Sigmoid colon (tissue), 4 donors: ENCODE data around the gene PLA2G6.

Experiments used
- EP300 ChIP-seq, 4 donors: sonication (generic); formaldehyde crosslinking; IDR thresholded peaks; one replicate each; pipeline ENCODE4 v1.6.1; 2017; ENCODE audit warnings: antibody characterized with exemption in 4 of 4
- POLR2A ChIP-seq, 2 donors: fragments of 450-650 bp; IDR thresholded peaks; one replicate each; pipeline ENCODE4 v1.6.1; 2016; ENCODE audit warnings: antibody characterized with exemption in 2 of 2, mild to moderate bottlenecking in 2 of 2, moderate library complexity in 2 of 2
- POLR2AphosphoS5 ChIP-seq, 4 donors: sonication (generic); formaldehyde crosslinking; IDR thresholded peaks; one replicate each; pipeline ENCODE4 v1.6.1; 2017; ENCODE audit warnings: antibody characterized with exemption in 4 of 4
- TF ChIP-seq, protein P1 (sequence below), 4 experiments: fragments of 450-650 bp in 3 of 4; fragments of 200-600 bp in 1 of 4; IDR thresholded peaks; one replicate each; pipeline ENCODE4 v1.5.1; 2016 to 2019; ENCODE audit warnings: antibody characterized with exemption in 4 of 4, mild to moderate bottlenecking in 3 of 4, moderate library complexity in 2 of 4

GRCh38 chr22:38103641-38104040 lies 78.0 kb downstream of the PLA2G6 start:
- TF ChIP-seq, protein P1, sequence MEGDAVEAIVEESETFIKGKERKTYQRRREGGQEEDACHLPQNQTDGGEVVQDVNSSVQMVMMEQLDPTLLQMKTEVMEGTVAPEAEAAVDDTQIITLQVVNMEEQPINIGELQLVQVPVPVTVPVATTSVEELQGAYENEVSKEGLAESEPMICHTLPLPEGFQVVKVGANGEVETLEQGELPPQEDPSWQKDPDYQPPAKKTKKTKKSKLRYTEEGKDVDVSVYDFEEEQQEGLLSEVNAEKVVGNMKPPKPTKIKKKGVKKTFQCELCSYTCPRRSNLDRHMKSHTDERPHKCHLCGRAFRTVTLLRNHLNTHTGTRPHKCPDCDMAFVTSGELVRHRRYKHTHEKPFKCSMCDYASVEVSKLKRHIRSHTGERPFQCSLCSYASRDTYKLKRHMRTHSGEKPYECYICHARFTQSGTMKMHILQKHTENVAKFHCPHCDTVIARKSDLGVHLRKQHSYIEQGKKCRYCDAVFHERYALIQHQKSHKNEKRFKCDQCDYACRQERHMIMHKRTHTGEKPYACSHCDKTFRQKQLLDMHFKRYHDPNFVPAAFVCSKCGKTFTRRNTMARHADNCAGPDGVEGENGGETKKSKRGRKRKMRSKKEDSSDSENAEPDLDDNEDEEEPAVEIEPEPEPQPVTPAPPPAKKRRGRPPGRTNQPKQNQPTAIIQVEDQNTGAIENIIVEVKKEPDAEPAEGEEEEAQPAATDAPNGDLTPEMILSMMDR (IDR thresholded peaks at IDR 0.05) = no peak
- TF ChIP-seq POLR2AphosphoS5 (IDR thresholded peaks at IDR 0.05) = no peak
- no peak for TF ChIP-seq POLR2A (IDR thresholded peaks at IDR 0.05)
- TF ChIP-seq EP300 (IDR thresholded peaks at IDR 0.05) = no peak
